Body of pancreas (tissue), 4 donors: ENCODE data around the gene NEDD4L. TPM values are rescaled to one million over a fixed set of nuclear protein-coding genes. Genes with fewer than 3 reads are reported as not detected.

Source experiments
- ATAC-seq: fragments of 150-250 bp; one replicate; pipeline ENCODE4 v1.9.1; 2016
- DNase-seq, 4 donors: peaks; one replicate each; pipeline ENCODE4 v3.0.0-alpha.2; 2019
- H3K27ac ChIP-seq, 4 donors: fragments of 200-600 bp; sonication (generic); 1 replicate in 3 of 4; 2 replicates in 1 of 4; pipeline versions ENCODE4 v1.5.1 to v1.6.1; 2016 to 2019; ENCODE audit warnings: mild to moderate bottlenecking in 1 of 4, mixed read lengths in 1 of 4, moderate library complexity in 1 of 4
- H3K27me3 ChIP-seq, 2 donors: fragments of 200-600 bp; sonication (generic); one replicate each; pipeline ENCODE4 v1.6.0; 2016; ENCODE audit warnings: mild to moderate bottlenecking in 1 of 2
- H3K36me3 ChIP-seq, 2 donors: fragments of 200-600 bp; sonication (generic); replicated peaks in 1 of 2; 2 replicates each; pipeline ENCODE4 v1.5.1; 2016; ENCODE audit warnings: low read depth in 2 of 2; ENCODE audit not compliant: insufficient read depth in 1 of 2
- H3K4me1 ChIP-seq: fragments of 200-600 bp; sonication (generic); one replicate; pipeline ENCODE4 v1.6.0; 2016
- H3K4me3 ChIP-seq, 2 donors: fragments of 200-600 bp; sonication (generic); 1 replicate in 1 of 2; 2 replicates in 1 of 2; pipeline ENCODE4 v1.5.1; 2016 to 2019
- H3K9me3 ChIP-seq, 3 donors: fragments of 200-600 bp; sonication (generic); 1 replicate in 2 of 3; 2 replicates in 1 of 3; pipeline ENCODE4 v1.5.1; 2016
- POLR2A ChIP-seq, 3 donors: fragments of 450-650 bp; IDR thresholded peaks; one replicate each; pipeline ENCODE4 v1.6.1; 2016; ENCODE audit warnings: antibody characterized with exemption in 3 of 3, mild to moderate bottlenecking in 2 of 3
- WGBS, 2 donors: methylation state at CpG; one replicate each; pipeline ENCODE4 v1.1.5; 2017; 5-methylcytosine and 5-hydroxymethylcytosine counted together
- intact Hi-C: fragments of 100-400 bp; cut with DNase I; formaldehyde crosslinking; loops from one replicate; pipeline ENCODE4 v1.15.1; 2023
- total RNA-seq, 2 donors: library from RNA; depleted of rRNA; stranded (reverse); fragments of >200 nt; gene quantifications; one replicate each; pipeline ENCODE4 v1.1.0, GENCODE V29; 2016
- TF ChIP-seq, protein P1 (sequence below), 7 experiments: fragments of 450-650 bp in 4 of 7; fragments of 200-600 bp in 3 of 7; sonication (generic) in 3 of 7; IDR thresholded peaks; one replicate each; pipeline ENCODE4 v1.5.1; 2016 to 2019; ENCODE audit warnings: antibody characterized with exemption in 7 of 7

The NEDD4L gene
- total RNA-seq, 2 donors from 2014 or later: 105 to 108 TPM

DNA sequence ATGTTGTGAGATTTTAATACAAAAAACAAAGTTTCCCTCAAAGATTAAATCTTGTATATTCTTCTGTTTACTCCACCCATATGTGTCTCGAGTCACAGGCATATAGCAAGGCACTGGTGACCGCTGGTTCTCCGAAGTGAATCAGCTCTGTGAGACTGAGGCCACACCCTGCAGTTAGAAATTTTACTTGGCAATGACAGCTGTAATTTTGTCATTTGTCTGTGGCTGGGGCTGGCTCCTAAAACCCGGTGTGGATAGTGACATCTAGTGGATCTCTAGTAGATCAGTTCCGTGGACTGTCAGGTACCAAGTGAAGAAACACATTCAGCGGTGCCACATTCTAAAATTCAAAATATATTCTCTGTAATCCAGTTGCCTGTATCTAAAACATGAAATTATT, 278.0 kb downstream of the NEDD4L start:
- DNase-seq: peak; percentile 61 to 89 (median 82)
- no peaks in the 10 kb centered on the region for H3K9me3 ChIP-seq
- H3K27ac ChIP-seq: peak overlapping the region in 3 of 4 donors; percentile 32 to 64 (median 57)
- peaks cover 4 to 7% of the 10 kb centered on the region in 2 donors for H3K36me3 ChIP-seq
- H3K27me3 ChIP-seq: no peaks in the 10 kb centered on the region
- ATAC-seq: peak; percentile 94
- intact Hi-C loops: loop anchor here (10.0 kb wide), 3 partner anchors 137 to 287 kb away; no protein-coding TSS in a partner anchor
- TF ChIP-seq, protein P1, sequence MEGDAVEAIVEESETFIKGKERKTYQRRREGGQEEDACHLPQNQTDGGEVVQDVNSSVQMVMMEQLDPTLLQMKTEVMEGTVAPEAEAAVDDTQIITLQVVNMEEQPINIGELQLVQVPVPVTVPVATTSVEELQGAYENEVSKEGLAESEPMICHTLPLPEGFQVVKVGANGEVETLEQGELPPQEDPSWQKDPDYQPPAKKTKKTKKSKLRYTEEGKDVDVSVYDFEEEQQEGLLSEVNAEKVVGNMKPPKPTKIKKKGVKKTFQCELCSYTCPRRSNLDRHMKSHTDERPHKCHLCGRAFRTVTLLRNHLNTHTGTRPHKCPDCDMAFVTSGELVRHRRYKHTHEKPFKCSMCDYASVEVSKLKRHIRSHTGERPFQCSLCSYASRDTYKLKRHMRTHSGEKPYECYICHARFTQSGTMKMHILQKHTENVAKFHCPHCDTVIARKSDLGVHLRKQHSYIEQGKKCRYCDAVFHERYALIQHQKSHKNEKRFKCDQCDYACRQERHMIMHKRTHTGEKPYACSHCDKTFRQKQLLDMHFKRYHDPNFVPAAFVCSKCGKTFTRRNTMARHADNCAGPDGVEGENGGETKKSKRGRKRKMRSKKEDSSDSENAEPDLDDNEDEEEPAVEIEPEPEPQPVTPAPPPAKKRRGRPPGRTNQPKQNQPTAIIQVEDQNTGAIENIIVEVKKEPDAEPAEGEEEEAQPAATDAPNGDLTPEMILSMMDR (IDR thresholded peaks at IDR 0.05): peak; percentile 19 to 87 (median 59)
- peak in 2 of 3 donors; percentile 18 to 38 for TF ChIP-seq POLR2A (IDR thresholded peaks at IDR 0.05)
- peaks cover 26% of the 10 kb centered on the region for H3K4me1 ChIP-seq
- WGBS, 2 donors: 8 to 55% methylated on average over 6 of the region's 6 CpGs
- no peak overlapping the region for H3K4me3 ChIP-seq

DNA sequence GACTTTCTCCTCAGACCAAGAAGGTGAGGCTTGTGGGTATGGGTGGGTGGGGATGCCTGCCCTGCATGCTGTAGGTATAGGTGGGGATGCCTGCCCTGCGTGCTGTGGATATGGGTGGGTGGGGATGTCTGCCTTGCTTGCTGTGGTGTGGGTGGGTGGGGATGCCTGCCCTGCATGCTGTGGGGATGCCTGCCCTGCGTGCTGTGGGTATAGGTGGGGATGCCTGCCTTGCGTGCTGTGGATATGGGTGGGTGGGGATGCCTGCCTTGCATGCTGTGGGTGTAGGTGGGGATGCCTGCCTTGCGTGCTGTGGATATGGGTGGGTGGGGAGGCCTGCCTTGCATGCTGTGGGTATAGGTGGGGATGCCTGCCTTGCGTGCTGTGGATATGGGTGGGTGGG, 278.4 kb downstream of the NEDD4L start:
- Histone ChIP-seq H3K9me3 (no peaks in the 10 kb centered on the region), H3K36me3 (peaks cover 4 to 7% of the 10 kb centered on the region in 2 donors), H3K4me1 (peaks cover 26% of the 10 kb centered on the region), H3K27ac (peak overlapping the region in 1 of 4 donors; percentile 64), H3K27me3 (no peaks in the 10 kb centered on the region), H3K4me3 (no peak overlapping the region)
- 90 to 95% methylated on average over 3 to 5 of the region's 5 CpGs for whole genome bisulfite sequencing, 2 donors
- intact Hi-C loops: loop anchor here (10.0 kb wide), 3 partner anchors 138 to 288 kb away; no protein-coding TSS in a partner anchor
- TF ChIP-seq POLR2A (IDR thresholded peaks at IDR 0.05): no peak
- TF ChIP-seq, protein P1 (IDR thresholded peaks at IDR 0.05): no peak
- ATAC-seq: no peak
- no peak for DNase-seq

DNA sequence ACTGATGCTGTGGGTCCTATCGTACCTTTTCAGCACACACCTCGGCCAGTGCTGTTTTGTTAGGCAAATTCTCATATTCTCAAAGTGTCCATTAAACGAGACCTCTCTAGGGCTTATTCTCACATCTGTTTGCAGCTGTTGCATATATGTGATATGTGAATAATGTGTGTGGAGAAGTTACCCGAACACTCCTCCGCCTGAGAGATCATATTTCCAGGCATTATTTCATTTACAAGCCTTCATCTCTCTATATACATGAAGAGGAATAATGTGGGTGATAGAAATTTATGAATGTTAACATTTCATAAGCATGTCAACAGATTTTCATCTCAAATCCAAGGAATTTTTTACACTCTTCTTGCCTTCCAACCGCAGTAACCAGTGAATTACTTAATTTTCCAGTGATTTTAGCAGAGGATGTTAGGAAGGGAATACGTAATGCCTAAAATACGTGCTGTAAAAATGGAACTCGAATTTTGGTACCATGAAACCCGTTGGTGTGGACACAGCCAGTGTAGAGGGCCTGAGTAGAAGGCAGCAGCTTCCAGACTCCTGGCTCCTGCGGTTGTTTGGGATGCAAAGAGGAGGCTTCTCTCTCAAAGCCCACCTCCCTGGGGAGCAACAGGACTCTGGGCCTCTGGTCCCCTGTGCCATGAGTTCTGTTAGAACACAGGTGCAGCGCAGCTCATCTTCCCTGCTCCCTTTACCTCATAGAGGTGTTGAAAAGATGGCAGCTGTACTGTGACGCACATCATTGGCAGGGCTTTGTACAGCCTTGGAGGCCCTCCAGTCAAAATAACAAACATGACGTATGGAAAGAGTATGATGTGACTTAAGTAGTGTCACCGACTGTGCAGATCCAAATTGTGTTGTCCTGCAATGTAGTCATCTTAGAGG, 280.1 kb downstream of the NEDD4L start:
- WGBS, 2 donors: 86 to 89% methylated on average over 15 of the region's 15 CpGs
- Histone ChIP-seq H3K36me3 (peaks cover 2 to 7% of the 10 kb centered on the region in 2 donors), H3K4me3 (no peak overlapping the region), H3K27ac (no peak overlapping the region), H3K27me3 (no peaks in the 10 kb centered on the region), H3K4me1 (peaks cover 22% of the 10 kb centered on the region), H3K9me3 (no peaks in the 10 kb centered on the region)
- TF ChIP-seq POLR2A (IDR thresholded peaks at IDR 0.05): no peak
- TF ChIP-seq, protein P1 (IDR thresholded peaks at IDR 0.05): no peak
- DNase-seq (no peak), ATAC-seq (no peak)
- intact Hi-C loops: loop anchor here (10.0 kb wide), 3 partner anchors 139 to 289 kb away; no protein-coding TSS in a partner anchor

DNA sequence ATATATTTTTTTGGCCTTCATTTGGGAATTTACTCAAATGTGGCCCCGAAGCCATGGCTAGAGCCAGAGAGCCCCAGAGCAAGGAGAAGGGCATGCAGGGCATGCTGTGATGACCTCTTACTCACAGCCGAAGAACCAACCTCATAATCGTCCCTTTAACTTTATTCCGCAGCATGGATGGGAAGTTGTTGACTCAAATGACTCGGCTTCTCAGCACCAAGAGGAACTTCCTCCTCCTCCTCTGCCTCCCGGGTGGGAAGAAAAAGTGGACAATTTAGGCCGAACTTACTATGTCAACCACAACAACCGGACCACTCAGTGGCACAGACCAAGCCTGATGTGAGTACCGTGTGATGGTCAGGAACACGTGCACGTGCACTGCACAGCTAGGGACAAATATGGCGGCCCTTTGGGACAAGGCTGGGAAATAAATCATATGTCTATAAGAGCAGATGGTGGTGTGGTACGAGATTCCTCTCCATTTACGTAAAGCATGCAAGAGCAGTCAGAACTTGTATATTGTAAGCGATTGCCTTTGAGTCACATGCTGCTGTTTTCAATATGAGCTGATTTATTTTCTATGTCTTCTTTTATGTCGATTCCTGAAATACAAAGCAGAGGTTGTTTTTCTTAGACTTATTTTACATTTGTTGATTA, 280.9 kb downstream of the NEDD4L start:
- Histone ChIP-seq H3K4me3 (no peak overlapping the region), H3K36me3 (peaks cover 2 to 7% of the 10 kb centered on the region in 2 donors), H3K27ac (no peak overlapping the region), H3K27me3 (no peaks in the 10 kb centered on the region), H3K4me1 (peaks cover 13% of the 10 kb centered on the region), H3K9me3 (no peaks in the 10 kb centered on the region)
- DNase-seq: no peak
- 87 to 92% methylated on average over 16 of the region's 16 CpGs for WGBS, 2 donors
- TF ChIP-seq, protein P1 (IDR thresholded peaks at IDR 0.05): no peak
- TF ChIP-seq POLR2A (IDR thresholded peaks at IDR 0.05): no peak
- intact Hi-C loops: loop anchor here (10.0 kb wide), 3 partner anchors 140 to 290 kb away; no protein-coding TSS in a partner anchor
- ATAC-seq: no peak
